Heart right ventricle (tissue), 16 donors: Measurements from ENCODE around the gene CDK19. TPM values are rescaled to one million over a fixed set of nuclear protein-coding genes. Genes with fewer than 3 reads are reported as not detected.
"Not testable (repeated sequence)": the region's sequence is repeated elsewhere in the genome, so short reads cannot be mapped to it uniquely, and the experiment has no call there.

Experiments
- ATAC-seq, 8 donors: fragments of 200-7000 bp; cut with Tn5 transposase; one replicate each; pipeline ENCODE4 v1.9.1; 2020; ENCODE audit warnings: mild to moderate bottlenecking in 8 of 8, moderate library complexity in 8 of 8, moderate number of reproducible peaks in 1 of 8
- DNase-seq, 2 donors: peaks; one replicate each; pipeline ENCODE4 v3.0.0-alpha.2; 2020
- H3K27ac ChIP-seq, 10 donors: fragments of 200-600 bp; sonication (generic) in 2 of 10; one replicate each; pipeline versions ENCODE4 v1.5.0 to v1.8.0; 2020 to 2022; ENCODE audit warnings: mild to moderate bottlenecking in 3 of 10
- H3K27me3 ChIP-seq, 7 donors: fragments of 200-600 bp; one replicate each; pipeline ENCODE4 v1.8.0; 2021 to 2022; ENCODE audit warnings: mild to moderate bottlenecking in 2 of 7
- H3K36me3 ChIP-seq, 9 donors: fragments of 200-600 bp; sonication (generic) in 1 of 9; one replicate each; pipeline versions ENCODE4 v1.5.0 to v1.8.0; 2020 to 2022; ENCODE audit warnings: mild to moderate bottlenecking in 2 of 9
- H3K4me1 ChIP-seq, 9 donors: fragments of 200-600 bp; sonication (generic) in 1 of 9; one replicate each; pipeline versions ENCODE4 v1.5.0 to v1.8.0; 2020 to 2022; ENCODE audit warnings: mild to moderate bottlenecking in 4 of 9
- H3K4me3 ChIP-seq, 10 donors: fragments of 200-600 bp; sonication (generic) in 2 of 10; one replicate each; pipeline versions ENCODE4 v1.5.0 to v1.8.0; 2020 to 2022; ENCODE audit warnings: mild to moderate bottlenecking in 7 of 10, moderate library complexity in 2 of 10
- H3K9me3 ChIP-seq, 11 donors: fragments of 200-600 bp in 10 of 11; sonication (generic) in 2 of 11; one replicate each; pipeline versions ENCODE4 v1.5.0 to v1.8.0; 2013 to 2022; ENCODE audit warnings: mild to moderate bottlenecking in 2 of 11, control low read depth in 1 of 11, moderate library complexity in 1 of 11
- CTCF ChIP-seq, 9 donors: fragments of 200-600 bp; sonication (generic) in 2 of 9; IDR thresholded peaks; one replicate each; pipeline versions ENCODE4 v1.5.0 to v1.8.0; 2021 to 2022; ENCODE audit warnings: antibody characterized with exemption in 9 of 9, mild to moderate bottlenecking in 5 of 9, moderate library complexity in 1 of 9
- WGBS, 2 donors: extraction: QIAGEN DNeasy Blood & Tissue Kit; methylation state at CpG; one replicate each; pipeline ENCODE4 v1.1.7; 2013; ENCODE audit warnings: inconsistent platforms in 1 of 2; 5-methylcytosine and 5-hydroxymethylcytosine counted together
- intact Hi-C, 10 donors: fragments of 100-400 bp; cut with DNase I; formaldehyde crosslinking; loops; one replicate each; pipeline versions ENCODE4 v1.11.1 to v1.14.2; 2022
- polyA plus RNA-seq, 2 donors: library from polyadenylated mRNA; stranded (reverse); fragments of 200-250 nt; gene quantifications; one replicate each; pipeline ENCODE4 v1.2.3, GENCODE V29; 2013
- total RNA-seq, 10 donors: library from RNA; stranded (reverse); fragmentation: NEBNext Ultra II Directional in 3 of 10; extraction: Animal tissue kit (Norgen Biotek cat#: 25700) in 3 of 10; gene quantifications; one replicate each; pipeline versions ENCODE4 v1.2.1 to v1.2.4, GENCODE V29; 2021 to 2023
- donor health status: Arrhythmogenic right ventricular cardiomyopathy.
- donor health status: ischemic (EF 13 %, LVEDD 7.1; RV severe dilation, severe dysfunction).
- donor health status: healthy with polysubstance abuse.
- donor health status: DM: no; HTN: yes; CAD: no.
- donor health status: DM: no; HTN: no; CAD: no.
- donor health status: ischemic (EF 25% LVEDD 6.9; RV normal size, moderate dysfunction).
- donor health status: ischemic (EF 25% LVEDD 5.7; RV mildly dilated, moderate dysfunction).
- donor health status: healthy.
- donor health status: DM: yes; HTN: yes; CAD: no.
- donor health status: Ischemic cardiomyopathy.
- donor health status: ischemic (EF 35%, LVEDD 5.7; RV mildly dilated, moderate dysfunction).
- donor health status: nonischemic (EF 11% LVEDD 7.7; RV severe dilation, severe dysfunction).
- donor health status: DM: yes; HTN: yes; CAD: no.
- donor health status: PGD.
- donor health status: ischemic (EF 29% LVEDD 5.4; RV normal size, mild dysfunction).
- donor health status: nonischemic (EF 23%, LVEDD 6.1; RV moderate dilation, normal function).

The CDK19 gene
- total and polyA plus RNA-seq, 12 donors = 3.9 to 13.0 (median 8.4) TPM

GRCh38 chr6:110746680-110747079, 68.6 kb downstream of the CDK19 start:
- DNase-seq (no peak), ATAC-seq (no peak)
- no peak overlapping the region for H3K27ac ChIP-seq
- H3K4me3 ChIP-seq = no peak overlapping the region
- peaks cover 0 to 20% (median 11%) of the 10 kb centered on the region in 11 donors for H3K9me3 ChIP-seq
- peaks cover 0 to 40% (median 4%) of the 10 kb centered on the region in 9 donors for H3K36me3 ChIP-seq
- no peaks in the 10 kb centered on the region for H3K27me3 ChIP-seq
- intact Hi-C loops = no loop called here
- 54 to 70% methylated on average over 1 of the region's 1 CpG for WGBS, 2 donors
- H3K4me1 ChIP-seq = peaks cover 0 to 27% (median 0%) of the 10 kb centered on the region in 9 donors
- TF ChIP-seq CTCF (IDR thresholded peaks at IDR 0.05) = no peak

GRCh38 chr6:110744991-110745390, 70.3 kb downstream of the CDK19 start:
- H3K4me1 ChIP-seq = peaks cover 0 to 10% (median 0%) of the 10 kb centered on the region in 9 donors
- intact Hi-C loops = no loop called here
- 99 to 100% methylated on average over 1 of the region's 1 CpG for WGBS, 2 donors
- no peaks in the 10 kb centered on the region for H3K27me3 ChIP-seq
- no peak for TF ChIP-seq CTCF (IDR thresholded peaks at IDR 0.05)
- no peak for DNase-seq
- peaks cover 0 to 57% (median 4%) of the 10 kb centered on the region in 9 donors for H3K36me3 ChIP-seq
- H3K9me3 ChIP-seq = peaks cover 0 to 34% (median 16%) of the 10 kb centered on the region in 11 donors
- no peak overlapping the region for H3K4me3 ChIP-seq
- H3K27ac ChIP-seq = no peak overlapping the region
- ATAC-seq = no peak

DNA sequence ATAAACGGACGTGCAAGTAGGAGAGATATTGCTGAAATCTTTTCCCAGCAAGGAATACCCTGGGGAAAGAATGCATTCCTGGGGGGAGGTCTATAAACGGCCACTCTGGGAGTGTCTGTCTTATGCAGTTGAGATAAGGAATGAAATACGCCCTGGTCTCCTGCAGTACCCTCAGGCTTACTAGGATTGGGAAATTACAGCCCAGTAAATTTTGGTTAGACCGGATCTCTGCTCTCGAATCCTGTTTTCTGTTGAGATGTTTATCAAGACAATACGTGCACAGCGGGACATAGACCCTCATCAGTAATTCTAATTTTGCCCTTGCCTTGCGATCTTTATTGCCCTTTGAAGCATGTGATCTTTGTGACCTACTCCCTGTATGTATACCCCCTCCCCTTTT, 72.7 kb downstream of the CDK19 start:
- intact Hi-C loops = not testable (repeated sequence)
- 93 to 95% methylated on average over 9 of the region's 9 CpGs for WGBS, 2 donors

DNA sequence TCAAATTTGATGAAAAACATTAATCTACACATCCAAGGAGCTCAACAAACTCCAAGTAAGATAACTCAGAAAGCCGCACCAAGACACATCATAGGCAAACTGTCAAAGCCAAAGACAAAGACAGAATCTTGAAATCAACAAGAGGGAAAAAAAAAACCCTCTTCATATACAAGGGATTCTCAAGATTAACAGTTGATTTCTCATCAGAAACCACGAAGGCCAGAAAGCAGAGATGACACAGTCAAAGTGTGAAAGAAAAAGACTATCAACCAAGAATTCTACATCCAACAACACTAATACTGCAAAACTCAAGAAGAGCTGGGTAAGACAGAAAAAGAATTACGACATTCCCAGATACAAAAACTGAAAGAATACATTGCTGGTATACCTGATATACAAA, 73.8 kb downstream of the CDK19 start:
- Histone ChIP-seq H3K27ac (no peak overlapping the region), H3K4me3 (no peak overlapping the region), H3K27me3 (no peaks in the 10 kb centered on the region), H3K9me3 (peaks cover 0 to 34% (median 16%) of the 10 kb centered on the region in 11 donors), H3K36me3 (peaks cover 0 to 61% (median 4%) of the 10 kb centered on the region in 9 donors), H3K4me1 (peaks cover 0 to 8% (median 0%) of the 10 kb centered on the region in 9 donors)
- 96 to 98% methylated on average over 3 of the region's 3 CpGs for WGBS, 2 donors
- DNase-seq = no peak
- no peak for TF ChIP-seq CTCF (IDR thresholded peaks at IDR 0.05)
- intact Hi-C loops = no loop called here
- ATAC-seq = no peak

More for the DNA sequence above, 72.7 kb downstream of the CDK19 start:
- peaks cover 0 to 61% (median 4%) of the 10 kb centered on the region in 9 donors for H3K36me3 ChIP-seq
- not testable (repeated sequence) for DNase-seq, H3K27me3 ChIP-seq, ATAC-seq, H3K4me3 ChIP-seq, H3K27ac ChIP-seq, H3K4me1 ChIP-seq
- peaks cover 0 to 34% (median 16%) of the 10 kb centered on the region in 11 donors for H3K9me3 ChIP-seq

- WGBS, 2 donors = 86% methylated on average over 4 of the region's 4 CpGs
- peak in 7 of 8 donors; percentile 14 to 76 (median 66) for ATAC-seq
- Histone ChIP-seq H3K27ac (peak overlapping the region in 1 of 10 donors; percentile 28), H3K4me3 (no peak overlapping the region), H3K4me1 (peaks cover 0 to 12% (median 0%) of the 10 kb centered on the region in 9 donors), H3K27me3 (no peaks in the 10 kb centered on the region), H3K9me3 (peaks cover 0 to 34% (median 16%) of the 10 kb centered on the region in 11 donors), H3K36me3 (peaks cover 0 to 54% (median 4%) of the 10 kb centered on the region in 9 donors)
- TF ChIP-seq CTCF (IDR thresholded peaks at IDR 0.05) = no peak
- intact Hi-C loops = no loop called here
- no peak for DNase-seq
Measured at GRCh38 chr6:110738899-110739365, 76.3 kb downstream of the CDK19 start.
